Endodermal cell (in vitro differentiated cells): ENCODE measurements around the gene IL12A. TPM values are rescaled to one million over a fixed set of nuclear protein-coding genes. Genes with fewer than 3 reads are reported as not detected.

Experiments used
- DNase-seq: peaks from one replicate; pipeline ENCODE4 v3.0.0-alpha.2; 2017
- H3K27ac ChIP-seq: 2 replicates; pipeline ENCODE4 v1.5.1; 2013; ENCODE audit warnings: mild to moderate bottlenecking, low read depth, low read length, moderate library complexity
- H3K27me3 ChIP-seq: 2 replicates; pipeline ENCODE4 v1.6.1; 2013; ENCODE audit warnings: mild to moderate bottlenecking, low read length, moderate library complexity; ENCODE audit not compliant: insufficient read depth, control insufficient read depth, poor library complexity, severe bottlenecking
- H3K36me3 ChIP-seq: 2 replicates; pipeline ENCODE4 v1.7.0; 2013; ENCODE audit warnings: mild to moderate bottlenecking, low read length, moderate library complexity; ENCODE audit not compliant: control insufficient read depth, insufficient read depth
- H3K4me1 ChIP-seq: one replicate; pipeline ENCODE4 v1.7.0; 2013; ENCODE audit warnings: low read length; ENCODE audit not compliant: control insufficient read depth, insufficient read depth
- H3K4me3 ChIP-seq: 2 replicates; pipeline ENCODE4 v1.5.1; 2013; ENCODE audit warnings: mild to moderate bottlenecking, low read length, moderate library complexity
- H3K9ac ChIP-seq: 2 replicates; pipeline ENCODE4 v1.6.1; 2013; ENCODE audit warnings: mild to moderate bottlenecking, low read length, moderate library complexity; ENCODE audit not compliant: poor library complexity, severe bottlenecking; ENCODE audit errors: extremely low read depth
- H3K9me3 ChIP-seq: 2 replicates; pipeline ENCODE4 v1.6.1; 2013; ENCODE audit warnings: mild to moderate bottlenecking, low read length, moderate library complexity; ENCODE audit not compliant: control insufficient read depth
- H3K27ac Mint-ChIP-seq: 2 replicates; pipeline ENCODE4 v1.8.0; 2020; ENCODE audit warnings: mixed read lengths
- H3K27me3 Mint-ChIP-seq: 2 replicates; pipeline ENCODE4 v1.8.0; 2021; ENCODE audit warnings: mild to moderate bottlenecking, mixed read lengths; ENCODE audit not compliant: insufficient read depth
- H3K36me3 Mint-ChIP-seq: 2 replicates; pipeline ENCODE4 v1.8.0; 2020; ENCODE audit warnings: low read depth, mixed read lengths
- H3K4me1 Mint-ChIP-seq: 2 replicates; pipeline ENCODE4 v1.8.0; 2020; ENCODE audit warnings: mixed read lengths
- H3K4me3 Mint-ChIP-seq: 2 replicates; pipeline ENCODE4 v1.8.0; 2020; ENCODE audit warnings: mild to moderate bottlenecking, moderate library complexity, mixed read lengths
- H3K9me3 Mint-ChIP-seq: 2 replicates; pipeline ENCODE4 v1.8.0; 2020; ENCODE audit warnings: mild to moderate bottlenecking, mixed read lengths
- WGBS, 2 experiments: methylation state at CpG; one replicate each; pipeline versions ENCODE4 v1.1.5 to v1.1.7; 2013; ENCODE audit warnings: missing lambda C conversion rate in 2 of 2, mixed read lengths in 1 of 2; ENCODE audit not compliant: insufficient coverage in 1 of 2, insufficient read length in 1 of 2; 5-methylcytosine and 5-hydroxymethylcytosine counted together
- total RNA-seq, 2 donors: library from RNA; stranded (reverse); fragmentation: NEBNext Ultra II Directional in 1 of 2; extraction: Animal tissue kit (Norgen Biotek cat#: 25700) in 1 of 2; gene quantifications; 2 replicates in 1 of 2; 3 replicates in 1 of 2; pipeline ENCODE4 v1.2.1, GENCODE V29; 2021
- TF ChIP-seq, protein P1 (sequence below): fragments of 200-600 bp; sonication (generic); conservative IDR thresholded peaks from 2 replicates; pipeline ENCODE4 v1.5.0; 2021; ENCODE audit warnings: antibody characterized with exemption, mild to moderate bottlenecking

The IL12A gene
- total RNA-seq, 2 donors from 2014 or later, result not detected

DNA sequence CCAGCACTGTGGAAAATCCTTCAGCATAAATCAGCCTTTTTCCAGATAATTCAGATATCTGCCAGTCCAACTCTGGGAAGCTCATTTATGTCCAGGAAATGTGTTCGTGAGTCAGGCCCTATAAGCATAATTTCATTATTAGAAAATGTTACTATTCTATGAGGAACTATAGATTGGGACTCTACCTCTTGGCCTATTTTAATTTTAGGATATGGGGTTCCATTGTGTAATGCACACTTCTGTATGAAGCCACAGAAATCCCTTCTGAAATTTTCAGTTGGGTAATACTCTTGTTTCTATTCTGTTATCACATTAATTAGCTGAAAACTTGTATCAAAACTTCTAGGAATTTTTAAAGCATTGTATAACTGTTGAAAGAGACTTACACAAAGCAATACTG lies 43.9 kb upstream of the IL12A start:
- Mint-ChIP-seq H3K9me3 (peaks cover 3% of the 10 kb centered on the region), H3K4me3 (no peak overlapping the region), H3K27ac (no peak overlapping the region), H3K27me3 (no peaks in the 10 kb centered on the region), H3K36me3 (no peaks in the 10 kb centered on the region), H3K4me1 (no peaks in the 10 kb centered on the region)
- TF ChIP-seq, protein P1, sequence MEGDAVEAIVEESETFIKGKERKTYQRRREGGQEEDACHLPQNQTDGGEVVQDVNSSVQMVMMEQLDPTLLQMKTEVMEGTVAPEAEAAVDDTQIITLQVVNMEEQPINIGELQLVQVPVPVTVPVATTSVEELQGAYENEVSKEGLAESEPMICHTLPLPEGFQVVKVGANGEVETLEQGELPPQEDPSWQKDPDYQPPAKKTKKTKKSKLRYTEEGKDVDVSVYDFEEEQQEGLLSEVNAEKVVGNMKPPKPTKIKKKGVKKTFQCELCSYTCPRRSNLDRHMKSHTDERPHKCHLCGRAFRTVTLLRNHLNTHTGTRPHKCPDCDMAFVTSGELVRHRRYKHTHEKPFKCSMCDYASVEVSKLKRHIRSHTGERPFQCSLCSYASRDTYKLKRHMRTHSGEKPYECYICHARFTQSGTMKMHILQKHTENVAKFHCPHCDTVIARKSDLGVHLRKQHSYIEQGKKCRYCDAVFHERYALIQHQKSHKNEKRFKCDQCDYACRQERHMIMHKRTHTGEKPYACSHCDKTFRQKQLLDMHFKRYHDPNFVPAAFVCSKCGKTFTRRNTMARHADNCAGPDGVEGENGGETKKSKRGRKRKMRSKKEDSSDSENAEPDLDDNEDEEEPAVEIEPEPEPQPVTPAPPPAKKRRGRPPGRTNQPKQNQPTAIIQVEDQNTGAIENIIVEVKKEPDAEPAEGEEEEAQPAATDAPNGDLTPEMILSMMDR, result no peak
- no peaks in the 10 kb centered on the region for H3K27me3 ChIP-seq
- H3K4me3 ChIP-seq, result no peak overlapping the region
- H3K36me3 ChIP-seq, result no peaks in the 10 kb centered on the region
- H3K9ac ChIP-seq, result no peak overlapping the region
- WGBS, 2 experiments, result 78% methylated on average over 1 of the region's 1 CpG; no CpG with 5 or more reads in 1 of the 2 experiments
- DNase-seq, result no peak
- no peaks in the 10 kb centered on the region for H3K9me3 ChIP-seq
- no peaks in the 10 kb centered on the region for H3K4me1 ChIP-seq
- no peak overlapping the region for H3K27ac ChIP-seq

DNA sequence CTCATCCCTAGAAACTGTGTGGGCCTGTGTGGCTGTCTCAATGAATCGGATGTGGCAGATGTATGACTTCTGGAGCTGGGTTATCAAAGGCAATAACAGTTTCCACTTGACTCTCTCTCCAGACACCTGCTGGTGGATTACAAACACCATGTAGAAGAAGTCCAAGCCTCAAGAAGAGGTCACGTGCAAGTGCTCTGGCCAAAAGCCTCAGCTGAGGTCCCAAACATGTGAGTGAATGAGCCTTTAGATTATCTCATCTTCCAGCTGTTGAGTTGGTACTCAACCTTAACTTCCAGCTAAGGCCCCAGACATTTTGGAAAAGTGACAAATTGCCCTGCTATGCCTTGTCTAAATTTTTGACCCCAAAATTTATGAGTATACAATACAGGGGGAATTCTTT lies 42.7 kb upstream of the IL12A start:
- no peak for DNase-seq
- no peak overlapping the region for H3K9ac ChIP-seq
- no peaks in the 10 kb centered on the region for H3K4me1 Mint-ChIP-seq
- no peak overlapping the region for H3K4me3 Mint-ChIP-seq
- TF ChIP-seq, protein P1, result no peak
- H3K36me3 ChIP-seq, result no peaks in the 10 kb centered on the region
- no peaks in the 10 kb centered on the region for H3K4me1 ChIP-seq
- H3K27me3 Mint-ChIP-seq, result no peaks in the 10 kb centered on the region
- H3K27ac ChIP-seq, result no peak overlapping the region
- no peaks in the 10 kb centered on the region for H3K9me3 ChIP-seq
- no peak overlapping the region for H3K27ac Mint-ChIP-seq
- no peak overlapping the region for H3K4me3 ChIP-seq
- 80 to 89% methylated on average over 1 to 2 of the region's 2 CpGs for WGBS, 2 experiments
- no peaks in the 10 kb centered on the region for H3K36me3 Mint-ChIP-seq
- no peaks in the 10 kb centered on the region for H3K9me3 Mint-ChIP-seq
- no peaks in the 10 kb centered on the region for H3K27me3 ChIP-seq

DNA sequence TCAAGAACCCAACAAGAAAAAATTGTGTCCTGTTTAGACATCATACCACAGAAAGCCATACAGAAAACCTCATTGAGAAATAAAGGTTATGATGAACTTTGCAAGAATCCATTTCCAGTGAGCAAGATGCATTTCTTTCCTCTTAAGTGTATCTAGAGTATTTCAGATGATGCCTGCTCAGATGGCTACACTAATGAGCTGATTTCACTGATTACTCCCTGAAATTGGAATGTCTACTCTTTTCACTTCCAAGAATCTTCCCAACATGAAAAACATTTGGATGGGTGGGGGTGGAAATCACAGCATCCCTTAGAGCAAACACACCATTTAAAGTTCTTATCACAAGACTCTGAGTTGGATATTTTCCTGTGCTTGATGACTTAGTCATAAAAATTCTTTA lies 41.4 kb upstream of the IL12A start:
- H3K9me3 Mint-ChIP-seq, result no peaks in the 10 kb centered on the region
- H3K27ac ChIP-seq, result no peak overlapping the region

More for the DNA sequence above, 41.4 kb upstream of the IL12A start:
- Mint-ChIP-seq H3K4me3 (no peak overlapping the region), H3K27me3 (no peaks in the 10 kb centered on the region), H3K27ac (no peak overlapping the region), H3K36me3 (no peaks in the 10 kb centered on the region), H3K4me1 (no peaks in the 10 kb centered on the region)
- no peaks in the 10 kb centered on the region for H3K36me3 ChIP-seq
- H3K4me1 ChIP-seq, result no peaks in the 10 kb centered on the region
- no peaks in the 10 kb centered on the region for H3K9me3 ChIP-seq
- TF ChIP-seq, protein P1, result no peak
- DNase-seq, result no peak
- no peaks in the 10 kb centered on the region for H3K27me3 ChIP-seq
- H3K9ac ChIP-seq, result no peak overlapping the region
- H3K4me3 ChIP-seq, result no peak overlapping the region
